IPS DF 4.7 (cell line): Measurements from ENCODE around the gene CBX7.

Experiments
- DNase-seq: peaks from one replicate; pipeline ENCODE4 v3.0.0-alpha.2; 2013; ENCODE audit warnings: low spot score; ENCODE audit errors: extremely low read depth

The CBX7 gene

DNA sequence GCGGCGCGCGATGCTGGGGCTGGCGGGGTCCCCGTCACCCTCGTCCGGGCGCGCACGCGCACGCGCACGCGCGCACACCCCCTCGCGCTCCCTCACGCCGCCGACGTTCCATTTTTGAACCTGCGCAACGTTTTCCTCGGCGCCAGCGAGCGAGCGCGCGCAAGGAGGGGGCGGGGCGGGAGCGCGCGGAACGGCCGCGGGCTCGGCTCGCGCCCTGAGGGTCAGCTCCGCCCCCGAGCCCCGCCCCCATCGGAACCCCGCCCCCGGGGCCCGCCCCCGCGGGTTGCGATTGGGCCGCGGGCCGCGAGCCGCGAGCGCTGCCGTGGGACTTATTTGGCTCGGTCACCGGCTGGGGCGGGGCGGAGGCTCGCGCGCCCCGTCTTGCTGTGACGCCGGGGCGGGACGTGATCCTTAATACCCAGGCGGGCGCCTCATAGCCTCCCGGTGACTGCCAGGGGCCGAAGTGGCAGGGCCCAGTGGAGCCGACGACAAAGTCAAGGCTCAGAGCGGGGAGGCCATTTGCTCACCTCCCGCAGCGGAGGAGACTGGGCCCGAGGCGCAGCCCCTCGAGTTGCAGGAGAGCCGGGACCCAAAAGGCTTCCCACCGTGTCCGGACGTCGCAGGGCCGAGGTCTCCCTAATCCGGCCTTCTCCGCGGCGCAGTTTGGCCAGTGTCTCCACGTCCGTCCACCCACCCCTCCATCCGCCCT lies at the start of gene CBX7:
CBX7 (minus strand) TSS at position 170 of the 709 bp plus-strand sequence. CDS start 236 bp downstream, outside the sequence.
- DNase-seq = no peak

DNA sequence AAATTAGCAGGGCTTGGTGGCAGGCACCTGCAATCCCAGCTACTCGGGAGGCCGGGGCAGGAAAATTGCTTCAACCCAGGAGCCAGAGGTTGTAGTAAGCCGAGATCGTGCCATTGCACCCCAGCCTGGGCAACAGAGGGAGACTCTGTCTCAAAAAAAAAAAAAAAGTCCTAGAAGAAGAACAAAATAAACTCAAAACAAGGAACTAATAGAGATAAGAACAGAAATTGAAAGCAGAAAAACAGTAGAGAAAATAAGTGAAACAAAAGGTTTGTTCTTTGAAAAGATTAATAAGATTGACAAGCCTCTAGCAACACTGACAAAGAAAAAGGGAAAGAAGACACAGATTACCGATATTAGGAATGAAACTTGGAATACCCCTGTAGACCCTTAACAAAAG lies 45.1 kb upstream of the CBX7 start:
- no peak for DNase-seq

DNA sequence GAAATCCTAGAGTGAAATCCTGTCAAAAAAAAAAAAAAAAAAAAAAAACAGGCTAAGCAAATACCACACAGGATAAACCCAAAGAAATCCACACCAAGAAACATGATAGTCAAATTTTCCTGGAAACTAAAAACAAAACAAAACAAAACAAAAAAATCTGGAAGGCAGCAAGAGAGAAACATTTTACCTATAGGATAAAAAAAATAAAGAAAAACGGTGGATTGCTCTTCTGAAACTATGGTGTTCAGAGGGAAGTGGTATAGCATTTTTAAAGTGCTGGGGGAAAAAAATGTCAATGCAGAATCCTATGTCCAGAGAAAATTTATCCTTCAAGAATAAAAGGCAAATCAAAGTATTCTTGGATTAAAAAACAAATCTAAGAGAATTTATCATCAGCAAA lies 41.6 kb upstream of the CBX7 start:
- DNase-seq = no peak

DNA sequence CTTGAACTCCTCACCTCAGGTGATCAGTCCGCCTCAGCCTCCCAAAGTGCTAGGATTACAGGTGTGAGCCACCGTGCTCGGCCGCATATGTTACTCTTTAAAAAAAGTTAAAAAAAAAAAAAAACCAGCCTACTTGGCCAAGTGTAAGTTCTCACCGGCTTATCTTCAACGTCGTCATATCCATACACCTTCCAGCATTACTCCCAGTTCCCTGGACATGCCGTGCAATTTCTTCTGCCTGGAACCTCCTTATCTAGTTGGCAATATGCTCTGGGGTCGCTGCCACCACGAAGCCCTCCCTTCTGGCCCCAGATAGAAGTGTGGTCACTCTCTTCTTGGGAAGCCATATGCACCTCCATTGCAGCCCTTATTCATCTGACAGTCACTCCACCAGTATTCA lies 36.3 kb upstream of the CBX7 start:
- DNase-seq = no peak

DNA sequence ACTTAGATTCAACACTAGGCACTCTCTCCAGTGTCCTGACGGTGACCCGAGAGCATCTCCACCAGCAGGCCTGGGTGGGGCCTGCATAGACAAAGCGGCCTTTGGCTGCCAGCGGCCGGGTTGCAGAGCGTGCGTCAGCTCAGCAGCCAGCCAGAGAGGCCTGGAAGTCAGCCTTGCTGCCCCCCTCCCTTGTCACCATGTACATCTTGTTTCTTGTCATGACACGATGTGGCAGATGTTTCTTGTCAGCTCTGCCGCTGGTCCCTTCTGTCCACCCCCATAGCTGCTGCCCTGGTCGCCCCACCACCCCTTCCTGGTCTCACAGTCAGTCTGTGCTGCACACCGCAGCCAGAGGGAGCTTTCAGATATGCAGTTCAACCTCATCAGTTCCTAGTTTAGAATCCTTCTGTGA lies 33.1 kb upstream of the CBX7 start:
- no peak for DNase-seq

DNA sequence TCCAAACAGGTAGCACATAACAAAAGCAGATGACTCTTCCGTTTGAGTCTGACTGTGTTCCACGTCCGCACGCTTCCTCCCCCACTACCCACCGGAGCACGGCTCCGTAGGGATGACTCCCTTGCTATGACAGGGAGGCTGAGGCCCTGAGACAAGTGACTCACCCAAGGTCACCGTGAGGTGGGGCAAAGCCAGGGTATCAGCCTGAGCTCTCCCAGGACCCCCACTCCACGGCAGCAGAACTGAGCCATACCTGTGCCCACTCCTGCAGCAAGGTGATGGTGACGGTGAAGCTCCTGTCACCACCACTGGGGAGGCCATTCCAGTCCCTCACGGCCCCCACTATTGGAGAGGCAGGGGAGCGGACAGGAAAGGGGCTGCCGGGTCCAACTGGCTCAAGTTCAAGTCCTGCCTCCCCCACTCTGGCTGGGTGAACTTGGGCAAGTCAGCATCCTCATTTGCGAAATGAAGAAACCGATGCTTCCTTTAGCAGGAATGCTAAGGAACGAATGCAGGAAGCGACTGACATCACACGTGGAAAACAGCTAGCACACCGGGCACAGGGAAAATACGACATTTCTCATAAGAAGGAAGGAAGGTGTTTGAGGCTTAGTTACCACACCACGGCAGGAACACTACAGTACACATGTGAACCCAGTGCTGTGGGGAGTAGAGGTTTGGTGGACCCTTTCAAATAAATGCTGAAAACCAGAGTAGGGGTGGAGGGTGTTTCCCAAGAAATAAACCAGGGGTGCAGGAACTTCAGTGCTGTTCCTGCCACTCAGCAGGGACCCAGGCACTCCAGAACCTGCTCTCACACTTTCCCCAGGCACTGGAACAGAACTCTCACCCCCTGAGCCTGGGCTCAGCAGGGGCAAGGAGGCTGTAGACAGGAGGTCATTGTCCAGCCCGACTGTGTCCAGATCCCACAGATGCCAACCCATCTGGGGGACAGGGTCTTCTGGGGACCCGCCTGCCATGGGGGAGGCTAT lies 32.4 kb upstream of the CBX7 start:
- DNase-seq = no peak

DNA sequence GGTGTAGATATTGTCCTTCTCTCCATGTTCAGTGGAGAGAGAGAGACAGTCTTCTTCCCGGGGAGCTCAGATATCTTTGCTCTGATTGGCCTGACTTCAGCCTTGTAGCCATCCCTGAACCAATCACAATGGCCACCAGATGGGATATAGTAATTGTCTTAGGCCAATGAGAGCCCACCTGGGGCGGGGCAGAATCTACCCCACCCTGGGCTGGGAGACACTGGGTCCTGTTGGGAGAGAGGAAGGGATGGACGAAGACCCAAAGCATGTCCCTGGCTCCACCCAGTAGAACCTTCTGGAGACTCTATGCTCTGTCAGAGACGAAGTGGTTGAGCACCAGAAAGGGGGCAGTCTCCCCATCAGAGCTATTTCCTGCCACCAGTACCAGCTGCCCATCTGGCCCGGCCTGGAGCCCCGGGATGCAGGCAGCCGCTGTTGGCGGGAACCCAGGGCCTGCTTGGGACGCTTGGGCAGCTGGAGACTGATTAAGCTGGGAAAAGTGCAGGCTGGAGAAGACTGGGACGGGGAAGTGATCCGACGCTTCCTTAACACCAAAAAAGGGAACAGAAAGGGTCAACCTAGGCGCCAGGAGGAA lies 31.6 kb upstream of the CBX7 start:
- no peak for DNase-seq

DNA sequence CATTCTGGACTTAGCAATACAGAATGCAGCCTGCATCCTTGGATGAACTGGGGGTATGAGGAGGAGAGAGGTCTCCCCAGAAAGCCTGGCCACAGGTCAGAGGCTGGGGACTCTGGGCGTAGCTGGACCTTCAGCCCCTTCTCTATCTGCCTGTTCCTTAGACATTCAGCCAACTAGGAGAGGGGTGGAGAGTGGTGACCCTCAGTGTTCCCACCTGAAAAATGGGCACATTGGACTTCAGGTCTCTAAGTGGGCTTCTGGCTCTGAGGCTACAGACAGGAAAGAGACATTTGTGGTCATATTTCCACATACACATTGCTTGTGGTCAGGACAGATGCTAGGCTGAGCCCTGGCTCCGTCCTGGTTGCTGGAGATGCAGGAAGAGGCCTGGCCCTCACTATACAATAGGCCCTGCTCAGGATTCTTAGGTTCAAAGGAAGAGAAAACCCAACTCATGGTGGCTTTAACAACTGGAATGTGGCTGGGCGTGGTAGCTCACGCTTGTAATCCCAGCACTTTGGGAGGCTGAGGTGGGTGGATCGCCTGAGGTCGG lies 30.1 kb upstream of the CBX7 start:
- no peak for DNase-seq

DNA sequence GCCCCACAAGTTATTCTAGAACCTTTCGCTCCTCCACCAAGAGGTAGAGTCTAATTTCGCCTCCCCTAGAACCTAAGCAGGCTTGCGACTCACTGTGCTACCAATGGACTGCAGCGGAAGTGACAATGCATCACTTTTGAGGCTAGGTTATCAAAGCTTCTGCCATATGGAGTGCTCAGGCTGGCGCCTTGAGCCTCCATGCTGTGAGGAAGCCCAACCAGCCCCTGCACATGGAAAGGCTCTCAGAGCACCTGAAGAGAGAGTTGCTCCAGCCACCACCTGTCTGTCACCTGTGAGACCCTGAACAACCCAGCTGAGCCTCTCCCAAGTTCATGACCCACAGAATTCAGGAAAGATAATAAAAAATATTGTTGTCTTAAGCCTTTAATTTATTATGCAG lies 29.3 kb upstream of the CBX7 start:
- no peak for DNase-seq

DNA sequence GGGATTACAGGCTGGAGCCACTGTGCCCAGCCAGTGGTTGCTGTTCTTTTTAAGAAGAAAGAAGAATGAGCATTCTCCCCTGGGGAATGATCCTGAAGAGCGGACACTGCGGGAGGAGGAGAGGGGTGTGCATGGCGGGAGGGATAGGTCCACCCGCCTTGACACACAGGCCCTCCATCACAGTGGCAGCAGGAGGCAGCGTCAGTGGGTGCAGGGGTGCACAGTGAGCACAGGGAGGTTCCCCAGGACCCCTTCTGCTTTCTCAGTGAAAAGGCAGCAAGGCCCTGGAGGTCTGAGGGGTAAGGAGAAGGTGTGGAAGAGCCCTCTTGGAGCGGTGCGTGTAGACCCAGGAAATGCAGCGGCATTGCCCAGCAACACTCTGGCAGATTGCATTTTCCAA lies 28.9 kb upstream of the CBX7 start:
- DNase-seq = no peak

DNA sequence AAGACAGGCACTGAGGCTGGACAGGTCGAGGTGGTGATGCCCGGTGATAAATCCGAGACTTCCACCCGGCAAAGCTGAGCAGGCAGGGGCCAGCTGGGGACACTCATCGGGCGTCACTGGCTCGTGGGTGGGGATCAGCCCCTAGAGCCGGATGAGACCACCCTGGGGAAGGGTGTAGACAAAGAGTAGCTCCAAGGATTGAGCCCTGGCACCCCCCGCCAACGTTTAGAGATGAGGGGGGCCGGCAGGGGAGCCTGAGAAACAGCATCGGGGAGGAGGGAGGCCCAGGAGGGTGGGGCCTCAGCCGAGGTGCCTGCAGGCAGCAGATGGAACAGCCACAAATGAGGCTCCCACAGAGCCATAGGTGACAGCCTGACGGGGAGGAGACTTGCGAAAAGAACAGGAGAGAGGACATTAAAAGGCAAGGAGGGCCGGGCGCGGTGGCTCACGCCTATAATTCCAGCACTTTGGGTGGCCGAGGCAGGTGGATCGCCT lies 27.4 kb upstream of the CBX7 start:
- no peak for DNase-seq

DNA sequence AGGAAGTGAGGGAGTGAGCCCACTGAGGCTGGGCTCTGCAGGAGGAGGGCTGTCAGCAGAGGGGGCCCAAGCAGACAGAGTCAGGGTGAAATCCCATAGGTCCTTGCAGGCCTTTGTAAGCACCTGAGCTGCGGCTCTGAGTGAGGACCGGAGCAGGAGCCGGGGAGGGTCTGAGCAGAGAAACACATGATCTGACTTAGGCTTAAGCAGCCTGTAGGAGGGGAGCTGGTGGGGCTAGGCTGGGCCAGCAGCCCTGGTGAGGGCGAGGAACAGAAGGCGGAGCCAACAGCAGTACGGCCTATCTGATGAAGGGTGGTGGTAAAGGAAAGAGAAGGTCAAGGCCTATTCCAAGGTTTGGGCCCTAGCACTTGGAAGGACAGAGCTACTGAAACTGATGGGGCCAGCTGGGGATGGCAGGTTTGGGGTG lies 26.9 kb upstream of the CBX7 start:
- DNase-seq = no peak

DNA sequence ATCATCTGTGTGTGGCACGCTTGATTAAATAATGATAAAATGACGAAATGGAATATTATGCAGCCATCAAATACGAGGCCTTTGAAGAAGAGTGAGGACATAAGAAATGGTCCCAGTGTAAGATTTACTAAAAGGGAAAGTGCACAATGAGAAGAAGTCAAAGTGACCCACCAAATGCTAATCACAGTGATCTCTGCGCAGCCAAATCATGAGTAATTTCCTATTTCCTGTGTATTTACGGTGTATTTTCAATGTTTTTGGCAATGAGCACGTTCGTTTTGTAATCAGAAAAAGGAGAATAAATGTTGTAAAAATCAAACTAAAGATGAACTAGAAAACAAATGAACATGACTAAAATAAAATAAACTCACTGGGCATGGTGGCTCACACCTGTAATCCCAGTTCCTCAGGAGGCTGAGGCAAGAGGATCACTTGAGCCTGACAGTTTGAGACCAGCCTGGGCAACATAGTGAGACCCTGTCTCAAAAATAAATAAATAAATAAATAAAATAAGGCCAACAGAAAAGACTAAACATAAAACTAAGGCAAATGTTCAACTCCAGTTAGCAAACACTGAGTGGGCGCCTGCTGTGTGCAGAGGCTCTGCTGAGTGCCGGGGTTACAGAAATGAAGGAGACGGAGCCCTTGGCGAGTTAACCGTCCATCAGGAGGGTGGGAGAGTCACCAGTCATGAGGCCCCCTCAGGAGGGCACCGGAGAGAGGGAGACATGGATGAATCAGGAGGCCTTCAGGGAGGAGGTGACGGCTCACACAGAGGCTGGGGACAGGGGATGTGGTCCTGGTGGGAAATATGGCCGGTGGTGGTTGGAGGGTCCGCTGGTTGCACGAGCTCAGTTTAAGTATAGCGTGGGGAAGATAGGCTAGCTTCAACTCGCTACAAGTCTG lies 26.0 kb upstream of the CBX7 start:
- no peak for DNase-seq

DNA sequence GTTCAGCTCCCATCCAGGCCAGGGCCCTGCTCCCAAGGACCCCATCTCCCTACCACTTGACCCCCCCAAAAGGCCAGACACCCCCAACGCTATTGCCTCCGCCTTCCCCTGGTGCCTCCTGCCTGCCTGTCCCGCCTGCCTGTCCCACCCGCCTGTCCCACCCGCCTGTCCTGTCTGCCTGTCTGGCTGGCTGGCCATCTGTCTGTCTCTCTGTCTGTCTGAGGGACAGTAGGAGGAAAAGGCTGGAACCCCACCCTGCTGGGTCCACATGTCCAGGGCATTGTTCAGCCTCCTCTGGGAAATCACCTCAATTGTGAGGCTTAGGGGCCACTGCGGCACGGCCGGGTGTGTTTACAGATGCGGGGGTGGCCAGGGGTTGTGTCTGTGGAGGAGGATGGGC lies 25.3 kb upstream of the CBX7 start:
- no peak for DNase-seq

DNA sequence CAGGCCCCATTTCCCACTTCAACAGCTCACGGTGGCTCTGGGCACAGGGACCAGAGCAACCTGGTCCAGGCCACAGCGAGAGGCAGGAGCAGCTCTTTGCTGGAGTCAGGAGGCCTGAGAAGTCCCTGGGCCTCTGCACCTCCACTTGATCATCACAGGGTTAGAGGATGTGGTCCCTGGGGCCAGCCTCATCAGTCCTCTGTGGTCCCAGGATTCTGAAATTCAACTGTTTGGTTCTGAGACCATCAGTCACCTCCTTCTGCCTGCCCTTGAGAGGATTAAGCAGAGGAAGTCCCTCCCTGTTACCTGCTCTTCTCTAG lies 24.9 kb upstream of the CBX7 start:
- no peak for DNase-seq

DNA sequence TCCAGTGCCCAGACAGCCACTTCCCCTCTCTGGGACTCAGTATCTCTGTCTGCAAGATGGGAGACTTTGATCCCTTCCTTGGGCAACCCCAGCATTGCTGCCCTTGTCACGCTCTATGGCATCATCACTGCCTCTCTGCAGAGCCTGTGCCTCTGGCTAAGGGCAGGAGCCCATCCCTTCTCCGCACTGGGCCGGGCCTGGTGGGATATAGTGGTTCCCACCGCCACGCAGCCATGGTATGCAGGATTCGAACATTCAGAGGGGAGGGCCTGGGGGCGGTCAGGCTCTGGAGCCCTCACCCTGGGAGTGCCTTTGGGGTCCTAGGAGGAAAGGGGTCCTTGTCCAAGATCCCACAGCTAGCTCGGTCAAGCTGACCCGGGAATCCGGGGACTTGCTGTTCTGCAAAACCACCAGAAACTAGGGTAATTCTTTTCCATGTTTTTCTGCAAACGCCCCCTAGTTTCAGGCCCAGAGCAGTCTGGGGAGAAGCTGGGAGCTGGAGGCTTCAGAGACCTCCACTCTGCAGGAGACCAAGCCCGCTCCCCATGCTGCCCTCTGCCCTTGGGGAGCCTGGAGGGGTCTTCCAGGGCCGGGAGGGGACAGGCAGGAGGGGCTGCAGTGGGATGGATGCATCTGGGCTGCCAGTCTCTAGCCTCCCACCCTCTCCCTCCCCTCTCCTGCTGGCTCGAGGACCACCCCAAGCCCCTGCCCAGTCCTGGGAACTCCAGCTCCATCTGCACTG lies 24.4 kb upstream of the CBX7 start:
- no peak for DNase-seq

DNA sequence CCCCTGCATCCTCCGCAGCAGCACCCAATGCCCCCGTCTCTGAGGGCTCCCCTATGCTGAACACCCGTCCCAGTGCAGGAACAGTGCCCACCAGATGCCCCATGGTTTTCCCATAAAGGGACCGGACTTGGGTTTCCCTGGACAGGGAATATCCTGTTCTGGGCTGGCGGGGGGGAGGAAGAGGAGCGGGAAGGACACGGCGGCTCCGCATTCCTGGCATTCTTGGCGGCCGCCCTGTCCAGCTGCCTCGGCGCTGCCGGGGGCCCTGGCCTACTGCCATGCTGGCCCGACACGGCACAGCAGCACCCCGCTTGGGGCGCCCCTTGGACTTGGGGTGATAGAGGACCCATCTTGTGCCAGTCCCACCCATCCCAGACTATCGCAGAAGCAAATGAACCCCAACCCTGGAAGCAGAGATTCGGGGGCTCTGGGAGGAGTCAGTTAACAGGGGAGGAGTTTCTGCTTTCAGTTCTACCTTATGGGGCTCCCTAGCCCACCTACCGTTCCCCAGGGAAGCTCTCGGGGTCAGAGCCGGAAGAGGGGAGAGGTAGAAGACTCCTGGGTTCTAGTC lies 23.7 kb upstream of the CBX7 start:
- DNase-seq = no peak

DNA sequence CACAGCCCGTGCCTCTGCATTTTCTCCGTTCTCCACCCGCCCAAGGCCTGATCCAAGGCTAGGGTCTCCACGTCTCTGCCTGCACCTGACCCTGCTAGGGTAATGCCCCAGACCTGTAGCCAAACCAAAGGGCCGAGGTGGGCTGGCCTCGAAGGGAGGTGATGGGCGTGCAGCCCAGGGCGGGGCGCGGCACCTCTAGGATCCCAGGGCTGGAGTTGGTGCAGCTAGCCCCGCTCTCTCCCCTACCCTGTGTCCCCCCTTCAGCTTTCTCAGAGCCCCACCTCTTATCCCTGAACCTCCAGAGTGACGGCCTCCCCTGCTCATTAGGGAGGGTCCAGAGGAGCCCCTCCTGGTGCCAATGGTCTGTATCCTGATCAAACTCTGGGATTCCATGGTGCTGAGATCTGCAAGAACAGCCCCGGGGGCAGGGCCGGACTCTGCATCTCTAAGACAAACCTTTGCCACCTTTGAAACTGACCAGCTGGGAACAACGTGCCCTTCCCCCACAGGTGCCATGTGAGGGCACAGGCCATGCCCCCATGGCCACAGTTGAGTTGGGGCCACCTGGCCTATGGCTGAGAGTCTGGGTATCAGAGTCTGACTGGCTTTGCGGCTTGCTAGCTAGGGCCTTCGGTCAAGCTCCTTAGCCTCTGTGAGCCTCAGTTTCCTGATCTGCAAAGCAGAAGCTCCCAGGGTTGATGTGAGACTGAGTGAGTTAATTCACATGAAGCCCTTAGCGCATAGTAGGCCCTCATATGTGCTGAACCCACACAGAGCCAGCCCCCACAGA lies 23.1 kb upstream of the CBX7 start:
- DNase-seq = no peak
